CD4-positive, alpha-beta memory T cell (primary cell): ENCODE measurements around the gene CFAP70. TPM values are rescaled to one million over a fixed set of nuclear protein-coding genes. Genes with fewer than 3 reads are reported as not detected.
A peak's percentile ranks its signal among the peaks of the same experiment; 100 is the strongest.

Source experiments
- CTCF ChIA-PET: fragments of 350-600 bp; sonication (Branson Sonifier 250); formaldehyde crosslinking; loops from one replicate; lab custom pipeline; 2021; ENCODE audit warnings: inconsistent platforms; ENCODE audit not compliant: partially characterized antibody; lab: Charles Lee
- POLR2A ChIA-PET: fragments of 350-600 bp; sonication (Branson Sonifier 250); formaldehyde crosslinking; loops from one replicate; lab custom pipeline; 2021; ENCODE audit not compliant: partially characterized antibody; lab: Charles Lee
- DNase-seq, 5 donors: peaks; one replicate each; pipeline versions ENCODE4 v3.0.0 to v3.0.0-alpha.2; 2020 to 2022; ENCODE audit warnings: mixed read lengths in 1 of 5
- H3K27ac ChIP-seq: one replicate; pipeline ENCODE4 v1.7.0; 2013; ENCODE audit warnings: low read depth, low read length
- H3K27me3 ChIP-seq: 2 replicates; pipeline ENCODE4 v1.7.0; 2013; ENCODE audit warnings: mild to moderate bottlenecking, low read length, moderate library complexity; ENCODE audit not compliant: insufficient read depth
- H3K36me3 ChIP-seq: 2 replicates; pipeline ENCODE4 v1.7.0; 2013; ENCODE audit warnings: mild to moderate bottlenecking, low read length, moderate library complexity; ENCODE audit not compliant: insufficient read depth
- H3K4me1 ChIP-seq: 2 replicates; pipeline ENCODE4 v1.7.0; 2013; ENCODE audit warnings: mild to moderate bottlenecking, low read length, moderate library complexity; ENCODE audit not compliant: insufficient read depth
- H3K4me3 ChIP-seq, 2 donors: one replicate each; pipeline ENCODE4 v1.7.0; 2013; ENCODE audit warnings: low read length in 2 of 2, mild to moderate bottlenecking in 1 of 2
- H3K9me3 ChIP-seq, 2 donors: one replicate each; pipeline ENCODE4 v1.7.0; 2013; ENCODE audit warnings: low read length in 2 of 2, control low read depth in 1 of 2; ENCODE audit not compliant: control insufficient read depth in 1 of 2
- H3K27ac Mint-ChIP-seq, 7 donors: one replicate each; pipeline ENCODE4 v1.8.0; 2020 to 2021; ENCODE audit warnings: mixed read lengths in 7 of 7, mild to moderate bottlenecking in 6 of 7, inconsistent platforms in 3 of 7, moderate library complexity in 3 of 7
- H3K27me3 Mint-ChIP-seq, 2 donors: one replicate each; pipeline ENCODE4 v1.8.0; 2020 to 2021; ENCODE audit warnings: mixed read lengths in 2 of 2
- H3K36me3 Mint-ChIP-seq, 2 donors: one replicate each; pipeline ENCODE4 v1.8.0; 2020 to 2021; ENCODE audit warnings: mixed read lengths in 2 of 2, inconsistent platforms in 1 of 2, mild to moderate bottlenecking in 1 of 2
- H3K4me1 Mint-ChIP-seq, 4 donors: one replicate each; pipeline ENCODE4 v1.8.0; 2020 to 2021; ENCODE audit warnings: mixed read lengths in 4 of 4, mild to moderate bottlenecking in 1 of 4
- H3K4me3 Mint-ChIP-seq, 8 donors: one replicate each; pipeline ENCODE4 v1.8.0; 2020 to 2021; ENCODE audit warnings: mixed read lengths in 8 of 8, mild to moderate bottlenecking in 7 of 8, moderate library complexity in 6 of 8, inconsistent platforms in 3 of 8
- H3K9me3 Mint-ChIP-seq, 8 donors: one replicate each; pipeline ENCODE4 v1.8.0; 2020 to 2021; ENCODE audit warnings: mixed read lengths in 8 of 8, mild to moderate bottlenecking in 5 of 8, inconsistent platforms in 3 of 8, moderate library complexity in 1 of 8
- intact Hi-C: fragments of 100-400 bp; cut with micrococcal nuclease; formaldehyde crosslinking; loops from one replicate; pipeline ENCODE4 v1.15.1; 2023
- polyA plus RNA-seq, 2 donors: library from polyadenylated mRNA; unstranded; fragments of 300-500 nt; fragmentation: Illumina TruSeq; gene quantifications; one replicate each; pipeline ENCODE4 v1.2.3, GENCODE V29; 2021
- total RNA-seq, 2 experiments: library from RNA; stranded (reverse); gene quantifications; one replicate each; pipeline ENCODE4 v1.2.3, GENCODE V29; 2021

The CFAP70 gene
- total and polyA plus RNA-seq, 4 experiments from 2014 or later: 0.82 to 5.6 (median 3.8) TPM; not detected in 1

GRCh38 chr10:73247509-73248258 lies 111.0 kb downstream of the CFAP70 start:
- Histone ChIP-seq H3K9me3 (no peaks in the 10 kb centered on the region), H3K36me3 (peaks cover 19% of the 10 kb centered on the region), H3K4me3 (peak overlapping the region; percentile 53 to 87), H3K4me1 (peaks cover 52% of the 10 kb centered on the region), H3K27me3 (no peaks in the 10 kb centered on the region), H3K27ac (peak overlapping the region; percentile 82)
- Mint-ChIP-seq H3K4me3 (peak overlapping the region; percentile 96 to 99 (median 97)), H3K27ac (peak overlapping the region; percentile 94 to 99 (median 98)), H3K27me3 (no peaks in the 10 kb centered on the region), H3K4me1 (peaks cover 38 to 82% (median 61%) of the 10 kb centered on the region in 4 donors), H3K36me3 (peaks cover 24 to 69% of the 10 kb centered on the region in 2 donors), H3K9me3 (no peaks in the 10 kb centered on the region)
- intact Hi-C loops: loop anchor here (1.0 to 5.0 kb wide), 5 partner anchors 79 to 1580 kb away; partner anchors contain the start of genes ANXA7, ECD, FAM149B1 and KAT6B
- POLR2A ChIA-PET: interaction anchor here (0.6 to 2.8 kb wide), 13 partner anchors 8 to 496 kb away, joined by 3 to 15 read pairs (median 5); partner anchors contain the start of genes ANXA7, CFAP70, ECD and FAM149B1
- DNase-seq: no peak
- CTCF ChIA-PET: interaction anchor here (0.9 to 1.7 kb wide), 3 partner anchors 14 to 247 kb away, joined by 3 to 4 read pairs (median 3); no protein-coding TSS in a partner anchor

- H3K27me3 Mint-ChIP-seq: no peaks in the 10 kb centered on the region
- peak within 1 kb of the TSS; percentile 96 to 99 (median 97) for H3K4me3 Mint-ChIP-seq
- Histone ChIP-seq H3K27me3 (no peaks in the 10 kb centered on the region), H3K4me1 (peaks cover 50% of the 10 kb centered on the region), H3K27ac (peak within 1 kb of the TSS; percentile 82), H3K4me3 (peak within 1 kb of the TSS; percentile 53 to 87), H3K36me3 (peaks cover 25% of the 10 kb centered on the region), H3K9me3 (no peaks in the 10 kb centered on the region)
- intact Hi-C loops: loop anchor here (1.0 to 5.0 kb wide), 5 partner anchors 78 to 1580 kb away; partner anchors contain the start of genes ANXA7, ECD, FAM149B1 and KAT6B
- peaks cover 29 to 68% of the 10 kb centered on the region in 2 donors for H3K36me3 Mint-ChIP-seq
- peak; percentile 95 to 98 (median 96) for DNase-seq
- POLR2A ChIA-PET: interaction anchor here (0.6 to 2.8 kb wide), 16 partner anchors 9 to 950 kb away, joined by 3 to 15 read pairs (median 5); partner anchors contain the start of genes ANXA7, CFAP70, ECD and FAM149B1
- no peaks in the 10 kb centered on the region for H3K9me3 Mint-ChIP-seq
- CTCF ChIA-PET: interaction anchor here (0.9 to 1.7 kb wide), 3 partner anchors 13 to 248 kb away, joined by 3 to 4 read pairs (median 3); no protein-coding TSS in a partner anchor
- H3K27ac Mint-ChIP-seq: peak within 1 kb of the TSS; percentile 94 to 99 (median 98)
- peaks cover 35 to 74% (median 55%) of the 10 kb centered on the region in 4 donors for H3K4me1 Mint-ChIP-seq
Measured at GRCh38 chr10:73246646-73247508, 111.8 kb downstream of the CFAP70 start, which contains the start of gene DNAJC9. Gene DNAJC9, minus strand, starts transcription at chr10:73247255. Its CDS starts 66 bp downstream, at chr10:73247189.

DNA sequence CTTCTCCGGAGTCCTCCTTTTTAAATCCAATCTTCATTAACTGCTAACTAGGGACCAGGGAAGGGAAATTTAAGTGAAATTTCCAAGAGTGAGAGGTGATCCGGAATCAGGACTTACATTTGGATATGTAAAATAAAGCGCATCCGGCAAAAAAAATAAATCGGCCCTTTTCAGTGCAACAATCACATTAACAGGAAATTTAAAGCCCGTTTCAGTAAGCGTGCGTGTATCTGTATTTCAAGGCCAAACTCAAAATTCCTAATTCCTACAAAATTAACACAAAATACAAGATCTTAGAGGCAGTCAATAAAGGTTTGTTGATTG lies 112.4 kb downstream of the CFAP70 start:
- Histone ChIP-seq H3K4me3 (peak overlapping the region; percentile 47 to 87), H3K27me3 (no peaks in the 10 kb centered on the region), H3K27ac (peak overlapping the region; percentile 82), H3K9me3 (no peaks in the 10 kb centered on the region), H3K4me1 (peaks cover 44% of the 10 kb centered on the region), H3K36me3 (peaks cover 30% of the 10 kb centered on the region)
- Mint-ChIP-seq H3K36me3 (peaks cover 30 to 66% of the 10 kb centered on the region in 2 donors), H3K27ac (peak overlapping the region; percentile 94 to 99 (median 98)), H3K4me1 (peaks cover 35 to 70% (median 51%) of the 10 kb centered on the region in 4 donors), H3K4me3 (peak overlapping the region; percentile 96 to 99 (median 97)), H3K9me3 (no peaks in the 10 kb centered on the region), H3K27me3 (no peaks in the 10 kb centered on the region)
- intact Hi-C loops: loop anchor here (2.0 to 5.0 kb wide), 4 partner anchors 77 to 1581 kb away; partner anchors contain the start of genes ANXA7, ECD, FAM149B1 and KAT6B
- ChIA-PET POLR2A (interaction anchor here (0.7 to 2.8 kb wide), 10 partner anchors 9 to 949 kb away, joined by 3 to 15 read pairs (median 10); partner anchors contain the start of genes ANXA7, CFAP70, ECD and FAM149B1), CTCF (no interaction called here)
- DNase-seq: peak in 1 of 5 donors; percentile 5

GRCh38 chr10:73244866-73245477 lies 113.7 kb downstream of the CFAP70 start:
- H3K36me3 Mint-ChIP-seq: peaks cover 26 to 63% of the 10 kb centered on the region in 2 donors
- H3K27me3 Mint-ChIP-seq: no peaks in the 10 kb centered on the region
- H3K27ac Mint-ChIP-seq: peak overlapping the region; percentile 35 to 98 (median 82)
- H3K9me3 ChIP-seq: no peaks in the 10 kb centered on the region
- peaks cover 28 to 60% (median 42%) of the 10 kb centered on the region in 4 donors for H3K4me1 Mint-ChIP-seq
- no peaks in the 10 kb centered on the region for H3K9me3 Mint-ChIP-seq
- H3K36me3 ChIP-seq: peaks cover 33% of the 10 kb centered on the region
- ChIA-PET POLR2A (interaction anchor here (0.6 kb wide), 1 partner anchor 40 kb away, joined by 3 read pairs; no protein-coding TSS in a partner anchor), CTCF (interaction anchor here (0.7 to 1.0 kb wide), 2 partner anchors 75 to 243 kb away, joined by 3 to 4 read pairs; no protein-coding TSS in a partner anchor)
- no peaks in the 10 kb centered on the region for H3K27me3 ChIP-seq
- no peak for DNase-seq
- peaks cover 37% of the 10 kb centered on the region for H3K4me1 ChIP-seq
- H3K4me3 ChIP-seq: no peak overlapping the region
- intact Hi-C loops: loop anchor here (1.0 to 5.0 kb wide), 2 partner anchors 9 to 1582 kb away; partner anchors contain the start of gene KAT6B
- peak overlapping the region; percentile 12 for H3K27ac ChIP-seq
- H3K4me3 Mint-ChIP-seq: peak overlapping the region in 7 of 8 donors; percentile 12 to 97 (median 57)

GRCh38 chr10:73239908-73240307 lies 118.8 kb downstream of the CFAP70 start:
- H3K36me3 Mint-ChIP-seq: peaks cover 27 to 55% of the 10 kb centered on the region in 2 donors
- POLR2A ChIA-PET: interaction anchor here (3.4 kb wide), 1 partner anchor 12 kb away, joined by 12 read pairs; the partner anchor contains the start of gene MRPS16
- Histone ChIP-seq H3K27ac (no peak overlapping the region), H3K36me3 (peaks cover 38% of the 10 kb centered on the region), H3K4me1 (peaks cover 9% of the 10 kb centered on the region), H3K27me3 (no peaks in the 10 kb centered on the region), H3K4me3 (no peak overlapping the region), H3K9me3 (no peaks in the 10 kb centered on the region)
- no peak for DNase-seq
- CTCF ChIA-PET: interaction anchor here (1.5 kb wide), 1 partner anchor 11 kb away, joined by 4 read pairs; no protein-coding TSS in a partner anchor
- H3K9me3 Mint-ChIP-seq: no peaks in the 10 kb centered on the region
- H3K4me3 Mint-ChIP-seq: no peak overlapping the region
- intact Hi-C loops: no loop called here
- peaks cover 7 to 19% (median 12%) of the 10 kb centered on the region in 4 donors for H3K4me1 Mint-ChIP-seq
- no peaks in the 10 kb centered on the region for H3K27me3 Mint-ChIP-seq
- peak overlapping the region in 1 of 7 donors; percentile 68 for H3K27ac Mint-ChIP-seq

DNA sequence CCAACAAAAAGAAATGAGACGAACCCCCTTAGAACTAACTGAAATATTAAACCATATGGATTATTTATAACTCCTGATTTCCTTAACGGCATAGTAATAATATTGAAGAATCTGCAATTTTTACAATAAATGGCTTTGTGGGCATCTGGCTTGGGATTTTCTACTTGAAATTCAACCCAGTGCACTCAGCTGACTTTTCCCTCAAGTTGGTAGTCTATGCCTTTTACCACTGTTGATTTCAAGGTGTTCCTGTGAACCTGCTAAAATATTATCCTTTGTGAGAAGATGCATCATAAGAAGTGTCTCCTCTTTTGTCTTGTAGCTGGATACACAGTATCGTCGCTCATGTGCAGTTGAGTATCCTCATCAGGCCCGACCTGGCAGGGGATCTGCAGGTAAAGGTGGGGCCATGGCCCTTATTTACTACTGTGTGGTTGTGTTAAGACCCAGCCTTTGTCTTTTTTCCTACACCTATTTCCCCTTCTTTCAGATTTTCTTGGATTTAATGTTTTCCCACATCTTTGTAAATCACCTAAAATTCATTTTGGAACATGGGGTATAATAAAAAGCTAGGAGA lies 119.6 kb downstream of the CFAP70 start:
- intact Hi-C loops: no loop called here
- ChIA-PET POLR2A (interaction anchor here (3.1 kb wide), 1 partner anchor 9 kb away, joined by 13 read pairs; the partner anchor contains the start of gene DNAJC9), CTCF (no interaction called here)
- H3K4me3 ChIP-seq: no peak overlapping the region
- H3K27me3 ChIP-seq: no peaks in the 10 kb centered on the region
- Mint-ChIP-seq H3K27ac (no peak overlapping the region), H3K4me3 (no peak overlapping the region), H3K4me1 (peaks cover 2 to 11% (median 5%) of the 10 kb centered on the region in 4 donors), H3K27me3 (no peaks in the 10 kb centered on the region), H3K36me3 (peaks cover 21 to 56% of the 10 kb centered on the region in 2 donors), H3K9me3 (no peaks in the 10 kb centered on the region)
- H3K27ac ChIP-seq: no peak overlapping the region
- H3K4me1 ChIP-seq: peaks cover under 1% of the 10 kb centered on the region
- no peak for DNase-seq
- H3K36me3 ChIP-seq: peaks cover 35% of the 10 kb centered on the region
- no peaks in the 10 kb centered on the region for H3K9me3 ChIP-seq
